Epithelial cell of esophagus (primary cell): ENCODE data around the gene KIF5B.
"Not testable (repeated sequence)": the region's sequence is repeated elsewhere in the genome, so short reads cannot be mapped to it uniquely, and the experiment has no call there.

Experiments used
- DNase-seq: peaks from one replicate; pipeline ENCODE4 v3.0.0; 2010; ENCODE audit warnings: low read depth
- H3K4me3 ChIP-seq: 2 replicates; pipeline ENCODE4 v1.5.1; 2011; ENCODE audit warnings: mild to moderate bottlenecking, low read length, control low read depth
- CTCF ChIP-seq: IDR thresholded peaks from 2 replicates; pipeline ENCODE4 v1.5.1; 2011; ENCODE audit warnings: low read depth, mild to moderate bottlenecking, low read length, control low read depth, inconsistent platforms; ENCODE audit not compliant: insufficient read depth; ENCODE audit errors: missing control alignments

Gene KIF5B

GRCh38 chr10:32000937-32001336, 55.3 kb downstream of the KIF5B start:
- no peak for DNase-seq

GRCh38 chr10:31999836-32000235, 56.4 kb downstream of the KIF5B start:
- H3K4me3 ChIP-seq, result no peak overlapping the region
- DNase-seq, result no peak
- TF ChIP-seq CTCF, result no peak

More at GRCh38 chr10:32000937-32001336, 55.3 kb downstream of the KIF5B start:
- TF ChIP-seq CTCF, result no peak
- no peak overlapping the region for H3K4me3 ChIP-seq

GRCh38 chr10:31999070-31999660, 57.1 kb downstream of the KIF5B start:
- no peak for DNase-seq
- TF ChIP-seq CTCF, result no peak
- H3K4me3 ChIP-seq, result no peak overlapping the region

GRCh38 chr10:31994926-31995325, 61.3 kb downstream of the KIF5B start:
- H3K4me3 ChIP-seq, result no peak overlapping the region
- no peak for TF ChIP-seq CTCF

GRCh38 chr10:31990937-31991336, 65.3 kb downstream of the KIF5B start:
- TF ChIP-seq CTCF, result no peak
- H3K4me3 ChIP-seq, result no peak overlapping the region
- DNase-seq, result no peak

More at GRCh38 chr10:31994926-31995325, 61.3 kb downstream of the KIF5B start:
- DNase-seq, result no peak

- H3K4me3 ChIP-seq, DNase-seq: not testable (repeated sequence)
These were observed 68.4 kb downstream of the KIF5B start for GRCh38 chr10:31987786-31988185.

GRCh38 chr10:31982111-31982510, 74.1 kb downstream of the KIF5B start:
- DNase-seq, result no peak
- H3K4me3 ChIP-seq, result no peak overlapping the region
- no peak for TF ChIP-seq CTCF
